ENCODE measurements around the gene PRLR.

The PRLR gene

DNA sequence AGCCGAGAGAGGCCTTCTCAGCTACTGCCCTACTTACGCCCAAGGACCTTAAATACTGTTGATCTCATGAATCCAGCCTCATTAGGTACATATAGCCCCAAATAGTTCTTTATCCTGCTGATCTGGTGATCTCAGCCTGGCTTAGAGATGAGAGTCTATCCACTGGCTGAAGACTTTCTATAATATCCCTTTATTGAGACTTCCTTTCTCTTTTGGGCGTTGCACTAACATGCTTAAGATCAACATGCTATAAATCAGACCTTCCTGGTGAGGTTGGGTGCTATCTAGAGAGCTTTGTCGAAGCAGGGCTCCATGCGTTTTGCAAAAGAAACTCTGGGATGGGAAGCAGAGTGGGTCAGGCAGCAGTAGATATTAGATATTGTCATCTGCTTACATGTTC, 138.6 kb downstream of the PRLR start:
- CTCF ChIA-PET: no interaction called here
- TF ChIP-seq ZNF384 (IDR thresholded peaks at IDR 0.05) (no peak), BHLHE40 (IDR thresholded peaks at IDR 0.05; ENCODE audit: borderline replicate concordance) (no peak), L3MBTL2 (conservative IDR thresholded peaks at IDR 0.05) (no peak), FOXK2 (IDR thresholded peaks at IDR 0.05) (no peak), SUZ12 (IDR thresholded peaks at IDR 0.05) (no peak), FOXA1 (IDR thresholded peaks at IDR 0.05) (no peak), SP1 (IDR thresholded peaks at IDR 0.05) (no peak), CTBP1 (IDR thresholded peaks at IDR 0.05; ENCODE audit: borderline replicate concordance) (no peak), TARDBP (IDR thresholded peaks at IDR 0.05) (no peak), LEF1 (IDR thresholded peaks at IDR 0.05; ENCODE audit: borderline replicate concordance) (no peak), NFRKB (IDR thresholded peaks at IDR 0.05) (no peak), FOXM1 (IDR thresholded peaks at IDR 0.05; ENCODE audit: borderline replicate concordance) (no peak), HDGF (IDR thresholded peaks at IDR 0.05; ENCODE audit: borderline replicate concordance) (no peak), ARNT (IDR thresholded peaks at IDR 0.05) (no peak)
- TF ChIP-seq, protein P1, sequence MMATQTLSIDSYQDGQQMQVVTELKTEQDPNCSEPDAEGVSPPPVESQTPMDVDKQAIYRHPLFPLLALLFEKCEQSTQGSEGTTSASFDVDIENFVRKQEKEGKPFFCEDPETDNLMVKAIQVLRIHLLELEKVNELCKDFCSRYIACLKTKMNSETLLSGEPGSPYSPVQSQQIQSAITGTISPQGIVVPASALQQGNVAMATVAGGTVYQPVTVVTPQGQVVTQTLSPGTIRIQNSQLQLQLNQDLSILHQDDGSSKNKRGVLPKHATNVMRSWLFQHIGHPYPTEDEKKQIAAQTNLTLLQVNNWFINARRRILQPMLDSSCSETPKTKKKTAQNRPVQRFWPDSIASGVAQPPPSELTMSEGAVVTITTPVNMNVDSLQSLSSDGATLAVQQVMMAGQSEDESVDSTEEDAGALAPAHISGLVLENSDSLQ (IDR thresholded peaks at IDR 0.05): no peak
- POLR2A ChIA-PET: no interaction called here
- no peak for DNase-seq (ENCODE audit: extremely low spot score)

DNA sequence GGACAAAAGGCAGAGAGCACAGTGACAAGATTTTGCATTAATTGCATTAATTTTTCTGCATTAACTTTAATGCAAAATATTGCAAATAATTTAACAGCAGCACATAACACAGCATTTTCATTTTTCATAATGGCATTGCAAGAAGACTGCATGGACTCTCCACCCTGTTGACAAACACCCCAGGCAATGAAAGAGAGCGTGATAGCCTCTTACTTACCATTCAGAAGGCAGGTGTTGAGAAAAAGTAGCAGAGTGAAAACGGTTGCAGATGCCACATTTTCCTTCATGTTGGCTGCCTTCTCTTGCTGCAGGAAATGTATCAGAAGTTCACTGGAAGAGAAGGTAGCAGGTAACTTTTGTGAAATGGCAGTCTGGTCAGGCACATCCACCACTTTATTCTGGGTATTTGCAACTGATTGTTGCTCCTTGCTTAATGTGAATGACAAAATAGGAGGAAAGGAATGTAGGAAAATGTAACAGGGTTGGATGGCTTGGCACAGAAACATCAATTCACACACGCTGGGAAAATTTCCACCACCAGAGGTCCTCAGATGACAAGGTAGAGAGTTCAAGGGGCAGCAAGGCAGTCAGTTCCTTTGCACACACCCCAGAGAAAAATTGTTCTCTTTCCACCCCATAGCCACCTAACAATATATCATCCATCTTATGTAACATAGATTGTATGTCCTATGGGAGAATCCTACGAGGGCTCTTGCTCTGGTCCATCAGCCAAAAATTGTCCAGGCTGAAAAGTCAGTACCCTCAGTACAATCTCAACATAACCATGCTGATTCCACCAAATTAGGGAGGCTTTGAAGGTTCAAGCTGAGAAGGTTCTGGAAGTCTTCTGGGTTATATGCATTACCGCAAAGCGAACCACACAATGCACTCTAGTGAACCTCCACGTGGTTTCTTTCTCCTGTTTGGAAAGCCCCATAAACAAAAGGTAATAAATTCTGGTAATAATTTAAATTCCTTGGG, 140.7 kb downstream of the PRLR start:
- TF ChIP-seq LEF1 (IDR thresholded peaks at IDR 0.05; ENCODE audit: borderline replicate concordance): no peak
- TF ChIP-seq NFRKB (IDR thresholded peaks at IDR 0.05): no peak
- no peak for TF ChIP-seq FOXK2 (IDR thresholded peaks at IDR 0.05)
- no peak for TF ChIP-seq CTBP1 (IDR thresholded peaks at IDR 0.05; ENCODE audit: borderline replicate concordance)
- TF ChIP-seq L3MBTL2 (conservative IDR thresholded peaks at IDR 0.05): no peak
- TF ChIP-seq FOXA1 (IDR thresholded peaks at IDR 0.05): no peak
- TF ChIP-seq FOXM1 (IDR thresholded peaks at IDR 0.05; ENCODE audit: borderline replicate concordance): no peak
- TF ChIP-seq, protein P1 (IDR thresholded peaks at IDR 0.05): no peak
- TF ChIP-seq HDGF (IDR thresholded peaks at IDR 0.05; ENCODE audit: borderline replicate concordance): no peak
- no peak for TF ChIP-seq SP1 (IDR thresholded peaks at IDR 0.05)
- POLR2A ChIA-PET: no interaction called here
- peak; percentile 61 for DNase-seq (ENCODE audit: extremely low spot score)
- CTCF ChIA-PET: no interaction called here

DNA sequence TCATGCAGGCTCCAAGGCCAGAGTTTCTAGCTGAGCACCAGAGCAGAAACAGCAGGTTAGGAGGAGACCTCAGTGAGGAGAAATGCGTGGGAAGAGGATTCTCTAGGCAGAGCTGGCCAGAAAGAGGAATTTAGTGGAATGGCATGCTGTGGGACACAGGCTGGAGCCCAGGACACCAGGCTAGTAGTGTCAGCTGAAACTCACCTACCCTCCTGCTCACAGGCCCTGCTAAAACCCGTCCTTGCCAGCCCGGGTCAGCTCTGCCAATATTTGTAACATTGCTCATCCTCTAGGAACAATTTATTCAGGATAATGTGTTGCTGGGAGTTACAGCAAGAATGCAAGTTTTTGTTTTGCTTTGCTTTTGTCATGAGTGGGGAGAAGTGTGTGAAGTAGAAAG, 142.3 kb downstream of the PRLR start:
- no peak for DNase-seq (ENCODE audit: extremely low spot score)
- ChIA-PET POLR2A (no interaction called here), CTCF (no interaction called here)
- TF ChIP-seq HDGF (IDR thresholded peaks at IDR 0.05; ENCODE audit: borderline replicate concordance): no peak
- no peak for TF ChIP-seq L3MBTL2 (conservative IDR thresholded peaks at IDR 0.05)
- TF ChIP-seq TARDBP (IDR thresholded peaks at IDR 0.05): no peak
- TF ChIP-seq SP1 (IDR thresholded peaks at IDR 0.05): no peak
- TF ChIP-seq FOXM1 (IDR thresholded peaks at IDR 0.05; ENCODE audit: borderline replicate concordance): no peak
- TF ChIP-seq LEF1 (IDR thresholded peaks at IDR 0.05; ENCODE audit: borderline replicate concordance): no peak
- TF ChIP-seq ARNT (IDR thresholded peaks at IDR 0.05): no peak
- no peak for TF ChIP-seq ELF4 (IDR thresholded peaks at IDR 0.05)
- TF ChIP-seq, protein P1 (IDR thresholded peaks at IDR 0.05): no peak
- TF ChIP-seq BHLHE40 (IDR thresholded peaks at IDR 0.05; ENCODE audit: borderline replicate concordance): no peak
- no peak for TF ChIP-seq CTBP1 (IDR thresholded peaks at IDR 0.05; ENCODE audit: borderline replicate concordance)
- no peak for TF ChIP-seq FOXK2 (IDR thresholded peaks at IDR 0.05)
- no peak for TF ChIP-seq ZNF384 (IDR thresholded peaks at IDR 0.05)
- TF ChIP-seq FOXA1 (IDR thresholded peaks at IDR 0.05): no peak
- no peak for TF ChIP-seq NFRKB (IDR thresholded peaks at IDR 0.05)
- no peak for TF ChIP-seq SUZ12 (IDR thresholded peaks at IDR 0.05)

DNA sequence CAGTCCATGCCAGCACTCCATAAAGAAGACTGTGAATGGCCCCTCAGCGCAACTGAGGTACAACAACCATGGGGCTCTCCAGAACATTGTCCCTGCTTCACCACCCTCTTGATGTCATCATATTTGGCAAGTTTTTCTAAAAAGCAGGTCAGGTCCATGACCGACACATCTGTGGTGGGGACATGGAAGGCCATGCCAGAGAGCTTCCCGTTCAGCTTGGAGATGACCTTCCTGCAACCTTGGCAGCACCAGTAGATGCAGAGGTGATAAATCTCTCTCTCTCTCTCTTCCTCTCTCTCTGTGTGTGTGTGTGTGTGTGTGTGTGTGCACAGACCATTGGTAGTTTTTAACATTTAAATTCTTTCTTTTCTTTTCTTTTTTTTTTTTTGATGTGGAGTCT, 147.1 kb downstream of the PRLR start:
- ChIA-PET CTCF (no interaction called here), POLR2A (no interaction called here)
- TF ChIP-seq NFRKB (IDR thresholded peaks at IDR 0.05) (no peak), FOXK2 (IDR thresholded peaks at IDR 0.05) (no peak), FOXA1 (IDR thresholded peaks at IDR 0.05) (no peak), TARDBP (IDR thresholded peaks at IDR 0.05) (no peak)
- TF ChIP-seq, protein P1 (IDR thresholded peaks at IDR 0.05): no peak
- DNase-seq (ENCODE audit: extremely low spot score): no peak

DNA sequence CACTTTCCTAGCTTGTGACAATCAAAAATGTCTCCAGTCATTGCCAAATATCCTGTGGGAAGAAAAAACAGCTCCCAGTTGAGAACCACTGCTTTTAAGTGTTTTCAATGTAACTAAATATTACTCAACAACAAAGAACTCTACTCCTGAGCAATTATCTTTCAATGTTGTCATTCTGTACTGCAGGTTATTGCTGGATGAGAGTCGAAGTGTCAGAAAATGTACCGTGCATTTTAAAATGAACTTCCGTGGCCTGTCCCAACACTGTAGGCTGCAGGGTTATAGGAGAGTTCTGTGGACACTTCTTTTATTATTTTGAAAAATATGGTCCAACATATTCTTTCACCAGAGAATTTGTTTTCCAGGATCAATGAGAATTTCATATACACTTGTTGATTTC, 147.8 kb downstream of the PRLR start:
- no peak for TF ChIP-seq HDGF (IDR thresholded peaks at IDR 0.05; ENCODE audit: borderline replicate concordance)
- TF ChIP-seq FOXA1 (IDR thresholded peaks at IDR 0.05): no peak
- TF ChIP-seq ARNT (IDR thresholded peaks at IDR 0.05): no peak
- TF ChIP-seq SUZ12 (IDR thresholded peaks at IDR 0.05): no peak
- no peak for TF ChIP-seq FOXM1 (IDR thresholded peaks at IDR 0.05; ENCODE audit: borderline replicate concordance)
- no peak for TF ChIP-seq BHLHE40 (IDR thresholded peaks at IDR 0.05; ENCODE audit: borderline replicate concordance)
- TF ChIP-seq ZNF384 (IDR thresholded peaks at IDR 0.05): no peak
- POLR2A ChIA-PET: no interaction called here
- DNase-seq (ENCODE audit: extremely low spot score): no peak
- CTCF ChIA-PET: no interaction called here
